ENCODE data around the gene ITPKA.

DNA sequence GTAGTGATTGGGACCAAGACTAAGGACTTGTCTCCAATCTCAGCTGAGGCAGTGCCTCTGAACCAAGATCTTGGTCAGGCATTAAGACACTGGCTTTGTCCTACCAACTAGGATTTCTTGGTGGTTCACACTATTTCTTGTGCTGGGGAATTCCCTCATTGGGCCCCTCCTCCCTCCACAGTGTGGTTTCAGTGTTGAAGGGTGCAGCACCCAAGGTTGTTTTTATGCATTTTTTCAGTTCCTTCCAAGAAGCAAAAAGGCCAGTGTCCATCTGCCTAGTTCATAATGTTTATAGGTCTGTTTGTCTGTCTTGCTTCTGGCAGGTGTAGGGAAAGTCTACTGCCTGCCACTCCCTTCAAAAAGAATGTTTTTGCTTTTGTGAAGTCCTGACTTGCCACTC is 10.6 kb upstream of the ITPKA start:
- TF ChIP-seq CTCF (IDR thresholded peaks at IDR 0.05; ENCODE audit: borderline replicate concordance, extremely low read depth, low read length, poor library complexity, severe bottlenecking) (no peak), EZH2 (IDR thresholded peaks at IDR 0.05; ENCODE audit: borderline replicate concordance, low read depth, low read length, severe bottlenecking) (no peak)
